ENCODE data around the gene LHX4. TPM values are rescaled to one million over a fixed set of nuclear protein-coding genes. Genes with fewer than 3 reads are reported as not detected.

Gene LHX4
- total and polyA plus RNA-seq, 2 of the 8 experiments (the other 6 are each of a cell fraction or from before 2014, with no cell fraction given): 0.85 to 4.9 TPM

DNA sequence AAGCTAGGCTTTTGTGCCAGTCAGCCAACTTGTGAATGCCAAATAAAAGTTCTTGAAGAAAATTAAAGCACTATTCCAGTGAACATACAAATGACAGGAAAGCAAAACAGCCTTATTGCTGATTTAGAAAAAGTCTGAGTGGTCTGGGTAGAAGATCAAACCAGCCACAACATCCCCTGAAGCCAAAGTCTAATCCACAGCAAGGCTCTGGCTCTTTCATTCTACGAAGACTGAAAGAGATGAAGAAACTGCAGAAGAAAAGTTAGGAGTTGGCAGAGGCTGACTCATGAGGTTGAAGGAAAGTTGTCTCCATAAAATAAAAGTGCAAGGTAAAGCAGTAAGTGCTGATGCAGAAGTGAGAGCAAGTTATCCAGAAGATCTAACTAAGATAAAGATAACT lies 65.9 kb downstream of the LHX4 start:
- no peak overlapping the region for H4K8ac ChIP-seq (ENCODE audit: extremely low read depth, insufficient read depth, low read length)
- H2BK20ac ChIP-seq (ENCODE audit: low read length): no peak overlapping the region
- no peak for FAIRE-seq
- CTCF ChIA-PET (ENCODE audit: partially characterized antibody): no interaction called here
- H4K5ac ChIP-seq (ENCODE audit: insufficient read length, low read depth, low read length): no peak overlapping the region
- no peaks in the 10 kb centered on the region for H3K36me3 ChIP-seq (ENCODE audit: control insufficient read depth in 2 of 4, insufficient read depth in 4 of 4, low read length in 3 of 4)
- no peak overlapping the region for H3K4me2 ChIP-seq (ENCODE audit: insufficient read depth in 1 of 2, low read depth in 2 of 2, low read length in 2 of 2)
- no peak overlapping the region for H2AK5ac ChIP-seq (ENCODE audit: low read depth, low read length)
- H3K27me3 ChIP-seq (replicated peaks in 1 of 4; ENCODE audit: control insufficient read depth in 3 of 4, extremely low read depth in 1 of 4, insufficient read depth in 3 of 4, low read length in 3 of 4): no peaks in the 10 kb centered on the region
- H3K9ac ChIP-seq (replicated peaks in 1 of 4; ENCODE audit: extremely low read depth in 1 of 4, low read depth in 3 of 4, low read length in 3 of 4): no peak overlapping the region
- H3K23me2 ChIP-seq (ENCODE audit: low read depth, low read length): no peaks in the 10 kb centered on the region
- H3K79me1 ChIP-seq (ENCODE audit: low read depth, low read length): no peaks in the 10 kb centered on the region
- H3K14ac ChIP-seq (ENCODE audit: insufficient read length): no peak overlapping the region
- no peak overlapping the region for H2BK120ac ChIP-seq (replicated peaks; ENCODE audit: low read depth, low read length)
- no peak overlapping the region for H3K4me3 ChIP-seq (ENCODE audit: extremely low read depth in 1 of 4, insufficient read depth in 2 of 4, low read depth in 3 of 4, low read length in 4 of 4)
- POLR2A ChIA-PET (ENCODE audit: partially characterized antibody): no interaction called here
- no peak overlapping the region for H2BK15ac ChIP-seq (ENCODE audit: low read length)
- no peak overlapping the region for H2BK5ac ChIP-seq (ENCODE audit: low read depth, low read length)
- H2AFZ ChIP-seq (ENCODE audit: low read length): no peak overlapping the region
- no peak overlapping the region for H3K18ac ChIP-seq (ENCODE audit: extremely low read depth, low read length)
- 92% methylated on average over 1 of the region's 1 CpG; no CpG with 5 or more reads in 1 of the 2 experiments for WGBS, 2 experiments (ENCODE audit: extremely low coverage in 1 of 2, insufficient coverage in 1 of 2, insufficient read length in 1 of 2, insufficient replicate concordance in 2 of 2, low coverage in 1 of 2, low lambda C conversion rate in 2 of 2, missing lambda C conversion rate in 1 of 2)
- no peaks in the 10 kb centered on the region for H4K20me1 ChIP-seq (replicated peaks in 1 of 2; ENCODE audit: control insufficient read depth in 1 of 2, insufficient read depth in 2 of 2, low read length in 2 of 2)
- no peak overlapping the region for H3K23ac ChIP-seq (ENCODE audit: insufficient read length)
- no peaks in the 10 kb centered on the region for H3K4me1 ChIP-seq (replicated peaks in 1 of 4; ENCODE audit: control insufficient read depth in 3 of 4, insufficient read depth in 4 of 4, low read length in 3 of 4)
- no peak overlapping the region for H4K91ac ChIP-seq (replicated peaks; ENCODE audit: insufficient read length, low read length)
- H2BK12ac ChIP-seq (ENCODE audit: low read depth, low read length): no peak overlapping the region
- H3K79me2 ChIP-seq (ENCODE audit: control insufficient read depth in 1 of 2, insufficient read depth in 2 of 2, low read length in 2 of 2): no peaks in the 10 kb centered on the region
- H3K9me3 ChIP-seq (ENCODE audit: insufficient read depth in 2 of 2, low read depth in 1 of 2, low read length in 1 of 2): no peaks in the 10 kb centered on the region
- no peak overlapping the region for H3K56ac ChIP-seq (replicated peaks; ENCODE audit: insufficient read length, low read depth, low read length)
- no peak overlapping the region for H3K27ac ChIP-seq (ENCODE audit: low read depth, low read length)
- DNase-seq (ENCODE audit: low read depth in 1 of 2, low spot score in 2 of 2): no peak
- H3K4ac ChIP-seq (replicated peaks; ENCODE audit: insufficient read length, low read depth, low read length): no peak overlapping the region
- TF ChIP-seq HDAC2 (IDR thresholded peaks at IDR 0.05; ENCODE audit: borderline replicate concordance in 1 of 2, low read depth in 2 of 2, low read length in 2 of 2) (no peak), ZNF274 (IDR thresholded peaks at IDR 0.05; ENCODE audit: borderline replicate concordance, extremely low read depth, low read length) (no peak), RFX5 (IDR thresholded peaks at IDR 0.05; ENCODE audit: borderline replicate concordance, low read depth, low read length) (no peak), HDAC6 (IDR thresholded peaks at IDR 0.05; ENCODE audit: low read depth, low read length) (no peak), NRF1 (IDR thresholded peaks at IDR 0.05; ENCODE audit: low read depth, low read length) (no peak), YY1 (IDR thresholded peaks at IDR 0.05; ENCODE audit: low read depth, low read length) (no peak), SUZ12 (IDR thresholded peaks at IDR 0.05; ENCODE audit: low read length) (no peak), CBX5 (IDR thresholded peaks at IDR 0.05; ENCODE audit: low read depth, low read length) (no peak), GABPA (IDR thresholded peaks at IDR 0.05; ENCODE audit: borderline replicate concordance, insufficient read depth, low read length) (no peak), EGR1 (IDR thresholded peaks at IDR 0.05; ENCODE audit: borderline replicate concordance, low read depth, low read length) (no peak), EP300 (IDR thresholded peaks at IDR 0.05; ENCODE audit: borderline replicate concordance in 1 of 2, low read depth in 2 of 2, low read length in 2 of 2) (no peak), POLR2AphosphoS5 (IDR thresholded peaks at IDR 0.05; ENCODE audit: low read depth, low read length) (no peak), RXRA (IDR thresholded peaks at IDR 0.05; ENCODE audit: insufficient read depth, low read depth, low read length) (no peak), NANOG (IDR thresholded peaks at IDR 0.05; ENCODE audit: insufficient read depth, low read depth, low read length, poor library complexity, severe bottlenecking) (no peak), CBX8 (IDR thresholded peaks at IDR 0.05; ENCODE audit: borderline replicate concordance, low read depth, low read length) (no peak)

Measured in H1 (cell line).